HG03135 (cell line): ENCODE results near the gene ACAP2.
A peak's percentile ranks its signal among the peaks of the same experiment; 100 is the strongest.
"Not testable (repeated sequence)": the region's sequence is repeated elsewhere in the genome, so short reads cannot be mapped to it uniquely, and the experiment has no call there.

Source experiments
- ATAC-seq: cut with Tn5 transposase; IDR thresholded peaks from one replicate; pipeline ENCODE4 v1.9.1; 2021; ENCODE audit warnings: mild to moderate bottlenecking, moderate library complexity; ENCODE audit not compliant: unreplicated experiment

Gene ACAP2

GRCh38 chr3:195445885-195446284 lies 3.1 kb upstream of the ACAP2 start:
- no peak for ATAC-seq

- no peak for ATAC-seq
Measured at GRCh38 chr3:195443391-195443989, 670 bp upstream of the ACAP2 start.

GRCh38 chr3:195441992-195442572 lies 738 bp downstream of the ACAP2 start:
- peak; percentile 10 for ATAC-seq

- ATAC-seq, result no peak
Measured at GRCh38 chr3:195441476-195441991, 1.3 kb downstream of the ACAP2 start.

- no peak for ATAC-seq
Measured at GRCh38 chr3:195441051-195441450, 1.8 kb downstream of the ACAP2 start.

- ATAC-seq, result no peak
Measured at GRCh38 chr3:195440379-195440778, 2.4 kb downstream of the ACAP2 start.

- no peak for ATAC-seq
Measured at GRCh38 chr3:195438371-195438770, 4.4 kb downstream of the ACAP2 start.

- ATAC-seq, result no peak
Measured at GRCh38 chr3:195425849-195426248, 17.0 kb downstream of the ACAP2 start.

- ATAC-seq, result no peak
Measured at GRCh38 chr3:195423818-195424217, 19.0 kb downstream of the ACAP2 start.

GRCh38 chr3:195421400-195421799 lies 21.4 kb downstream of the ACAP2 start:
- no peak for ATAC-seq

GRCh38 chr3:195416795-195417194 lies 26.0 kb downstream of the ACAP2 start:
- ATAC-seq, result no peak

GRCh38 chr3:195411836-195412235 lies 31.0 kb downstream of the ACAP2 start:
- no peak for ATAC-seq

- ATAC-seq, result no peak
Measured at GRCh38 chr3:195410546-195410945, 32.3 kb downstream of the ACAP2 start.

- ATAC-seq, result no peak
Measured at GRCh38 chr3:195407531-195408409, 35.0 kb downstream of the ACAP2 start.

- no peak for ATAC-seq
Measured at GRCh38 chr3:195405651-195406050, 37.2 kb downstream of the ACAP2 start.

- ATAC-seq, result no peak
Measured at GRCh38 chr3:195403841-195404408, 38.9 kb downstream of the ACAP2 start.

- ATAC-seq, result no peak
Measured at GRCh38 chr3:195403244-195403643, 39.6 kb downstream of the ACAP2 start.

GRCh38 chr3:195401943-195402342 lies 40.9 kb downstream of the ACAP2 start:
- no peak for ATAC-seq

- ATAC-seq, result not testable (repeated sequence)
Measured at GRCh38 chr3:195398460-195398859, 44.4 kb downstream of the ACAP2 start.

GRCh38 chr3:195397524-195397923 lies 45.3 kb downstream of the ACAP2 start:
- no peak for ATAC-seq

GRCh38 chr3:195395208-195395816 lies 47.5 kb downstream of the ACAP2 start:
- ATAC-seq, result no peak
